ENCODE data around the gene DUSP8. TPM values are rescaled to one million over a fixed set of nuclear protein-coding genes. Genes with fewer than 3 reads are reported as not detected.

The DUSP8 gene
- total and polyA plus RNA-seq, 9 of the 15 experiments (the other 6 are each of a cell fraction or from before 2014, with no cell fraction given), result 0.14 to 2.0 (median 0.86) TPM; not detected in 2

DNA sequence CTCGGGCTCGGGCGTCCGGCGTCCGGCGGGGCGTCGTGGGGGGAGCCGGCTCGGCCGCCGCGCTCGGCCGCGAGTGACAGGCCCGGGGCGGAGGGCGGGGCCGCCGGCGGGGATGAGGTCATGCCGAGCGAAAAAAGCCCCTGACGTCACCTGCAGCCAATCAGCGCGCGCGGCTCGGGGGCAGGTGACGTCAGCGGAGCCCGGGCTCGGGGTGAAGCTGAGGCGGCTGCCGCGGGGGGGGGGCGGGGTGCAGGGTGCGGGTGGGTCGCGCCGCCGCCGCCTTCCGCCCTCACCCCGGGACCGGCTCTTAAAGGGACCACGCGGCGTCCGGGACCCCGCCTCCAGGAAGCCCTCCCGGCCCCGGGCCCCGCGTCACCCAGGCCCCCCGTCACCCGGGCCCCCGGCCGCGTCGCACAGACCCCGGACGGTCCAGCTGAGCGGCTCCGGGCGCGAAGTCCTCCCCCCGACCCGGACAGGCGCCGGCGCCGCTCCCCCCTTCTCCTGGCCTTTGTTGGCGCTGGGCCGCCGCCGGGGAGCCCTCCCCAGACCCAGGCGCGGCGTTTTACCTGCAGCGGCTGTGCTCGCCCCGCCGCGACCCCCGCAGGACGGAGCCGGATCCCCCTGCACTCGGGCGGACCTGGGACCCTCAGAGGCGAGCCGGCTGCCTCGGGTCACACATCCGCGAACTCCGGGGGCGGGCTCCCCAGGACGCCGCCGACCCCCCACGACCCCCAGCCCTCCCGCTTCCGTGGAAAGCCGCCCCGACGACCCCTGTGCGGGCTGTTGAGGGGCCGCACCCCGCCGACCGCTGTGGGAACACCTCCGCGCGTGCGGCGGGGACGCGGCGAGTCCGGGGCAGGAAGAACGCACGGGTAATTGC lies at the start of gene DUSP8 (continued):
- TF ChIP-seq ATF1 (CRISPR knock-in tag; IDR thresholded peaks at IDR 0.05), result peak; percentile 32; the same call in 1 of the 2 replicates
- TF ChIP-seq ATF1 (tag; IDR thresholded peaks at IDR 0.05), result peak; percentile 83
- TF ChIP-seq, protein P1, sequence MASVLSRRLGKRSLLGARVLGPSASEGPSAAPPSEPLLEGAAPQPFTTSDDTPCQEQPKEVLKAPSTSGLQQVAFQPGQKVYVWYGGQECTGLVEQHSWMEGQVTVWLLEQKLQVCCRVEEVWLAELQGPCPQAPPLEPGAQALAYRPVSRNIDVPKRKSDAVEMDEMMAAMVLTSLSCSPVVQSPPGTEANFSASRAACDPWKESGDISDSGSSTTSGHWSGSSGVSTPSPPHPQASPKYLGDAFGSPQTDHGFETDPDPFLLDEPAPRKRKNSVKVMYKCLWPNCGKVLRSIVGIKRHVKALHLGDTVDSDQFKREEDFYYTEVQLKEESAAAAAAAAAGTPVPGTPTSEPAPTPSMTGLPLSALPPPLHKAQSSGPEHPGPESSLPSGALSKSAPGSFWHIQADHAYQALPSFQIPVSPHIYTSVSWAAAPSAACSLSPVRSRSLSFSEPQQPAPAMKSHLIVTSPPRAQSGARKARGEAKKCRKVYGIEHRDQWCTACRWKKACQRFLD (CRISPR knock-in tag; IDR thresholded peaks at IDR 0.05), result peak; percentile 80; the same call in 1 of the 2 replicates
- no peak for TF ChIP-seq IFI16 (CRISPR knock-in tag; IDR thresholded peaks at IDR 0.05)
- 0 out of 2 replicates have a peak, but pooled peaks have one; percentile 12 for TF ChIP-seq NFIC (IDR thresholded peaks at IDR 0.05)
- TF ChIP-seq, protein P2, sequence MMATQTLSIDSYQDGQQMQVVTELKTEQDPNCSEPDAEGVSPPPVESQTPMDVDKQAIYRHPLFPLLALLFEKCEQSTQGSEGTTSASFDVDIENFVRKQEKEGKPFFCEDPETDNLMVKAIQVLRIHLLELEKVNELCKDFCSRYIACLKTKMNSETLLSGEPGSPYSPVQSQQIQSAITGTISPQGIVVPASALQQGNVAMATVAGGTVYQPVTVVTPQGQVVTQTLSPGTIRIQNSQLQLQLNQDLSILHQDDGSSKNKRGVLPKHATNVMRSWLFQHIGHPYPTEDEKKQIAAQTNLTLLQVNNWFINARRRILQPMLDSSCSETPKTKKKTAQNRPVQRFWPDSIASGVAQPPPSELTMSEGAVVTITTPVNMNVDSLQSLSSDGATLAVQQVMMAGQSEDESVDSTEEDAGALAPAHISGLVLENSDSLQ (IDR thresholded peaks at IDR 0.05), result peak; percentile 51
- TF ChIP-seq CAMTA2 (CRISPR knock-in tag; conservative IDR thresholded peaks at IDR 0.05), result no peak
- TF ChIP-seq MAZ (CRISPR knock-in tag; conservative IDR thresholded peaks at IDR 0.05 in 1 of 2, IDR thresholded peaks at IDR 0.05 in 1 of 2), result 0 out of 4 replicates have a peak, but pooled peaks of 1 of the 2 experiments have one; percentile 24
- TF ChIP-seq, protein P3, sequence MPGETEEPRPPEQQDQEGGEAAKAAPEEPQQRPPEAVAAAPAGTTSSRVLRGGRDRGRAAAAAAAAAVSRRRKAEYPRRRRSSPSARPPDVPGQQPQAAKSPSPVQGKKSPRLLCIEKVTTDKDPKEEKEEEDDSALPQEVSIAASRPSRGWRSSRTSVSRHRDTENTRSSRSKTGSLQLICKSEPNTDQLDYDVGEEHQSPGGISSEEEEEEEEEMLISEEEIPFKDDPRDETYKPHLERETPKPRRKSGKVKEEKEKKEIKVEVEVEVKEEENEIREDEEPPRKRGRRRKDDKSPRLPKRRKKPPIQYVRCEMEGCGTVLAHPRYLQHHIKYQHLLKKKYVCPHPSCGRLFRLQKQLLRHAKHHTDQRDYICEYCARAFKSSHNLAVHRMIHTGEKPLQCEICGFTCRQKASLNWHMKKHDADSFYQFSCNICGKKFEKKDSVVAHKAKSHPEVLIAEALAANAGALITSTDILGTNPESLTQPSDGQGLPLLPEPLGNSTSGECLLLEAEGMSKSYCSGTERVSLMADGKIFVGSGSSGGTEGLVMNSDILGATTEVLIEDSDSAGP (CRISPR knock-in tag; IDR thresholded peaks at IDR 0.05), result peak; percentile 82
- TF ChIP-seq ZBTB7A (IDR thresholded peaks at IDR 0.05; ENCODE audit: borderline replicate concordance, control insufficient read depth, low read depth, low read length), result peak; percentile 91
- peak; percentile 95 for TF ChIP-seq MEF2A (IDR thresholded peaks at IDR 0.05; ENCODE audit: control insufficient read depth, low read depth, low read length)
- TF ChIP-seq, protein P4, sequence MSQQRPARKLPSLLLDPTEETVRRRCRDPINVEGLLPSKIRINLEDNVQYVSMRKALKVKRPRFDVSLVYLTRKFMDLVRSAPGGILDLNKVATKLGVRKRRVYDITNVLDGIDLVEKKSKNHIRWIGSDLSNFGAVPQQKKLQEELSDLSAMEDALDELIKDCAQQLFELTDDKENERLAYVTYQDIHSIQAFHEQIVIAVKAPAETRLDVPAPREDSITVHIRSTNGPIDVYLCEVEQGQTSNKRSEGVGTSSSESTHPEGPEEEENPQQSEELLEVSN (IDR thresholded peaks at IDR 0.05; ENCODE audit: borderline replicate concordance in 1 of 2, extremely low read depth in 1 of 2, insufficient read depth in 1 of 2, insufficient read length in 1 of 2, low read depth in 1 of 2, low read length in 1 of 2, poor library complexity in 1 of 2, severe bottlenecking in 1 of 2), result peak in 1 of 2 experiments; percentile 24
- TF ChIP-seq ZKSCAN3 (CRISPR knock-in tag; IDR thresholded peaks at IDR 0.05), result no peak
- peak; percentile 84 for TF ChIP-seq ZFP36 (IDR thresholded peaks at IDR 0.05; ENCODE audit: low read depth, low read length, partially characterized antibody)
- no peak for TF ChIP-seq SETDB1 (IDR thresholded peaks at IDR 0.05; ENCODE audit: low read length)
- TF ChIP-seq, protein P5, sequence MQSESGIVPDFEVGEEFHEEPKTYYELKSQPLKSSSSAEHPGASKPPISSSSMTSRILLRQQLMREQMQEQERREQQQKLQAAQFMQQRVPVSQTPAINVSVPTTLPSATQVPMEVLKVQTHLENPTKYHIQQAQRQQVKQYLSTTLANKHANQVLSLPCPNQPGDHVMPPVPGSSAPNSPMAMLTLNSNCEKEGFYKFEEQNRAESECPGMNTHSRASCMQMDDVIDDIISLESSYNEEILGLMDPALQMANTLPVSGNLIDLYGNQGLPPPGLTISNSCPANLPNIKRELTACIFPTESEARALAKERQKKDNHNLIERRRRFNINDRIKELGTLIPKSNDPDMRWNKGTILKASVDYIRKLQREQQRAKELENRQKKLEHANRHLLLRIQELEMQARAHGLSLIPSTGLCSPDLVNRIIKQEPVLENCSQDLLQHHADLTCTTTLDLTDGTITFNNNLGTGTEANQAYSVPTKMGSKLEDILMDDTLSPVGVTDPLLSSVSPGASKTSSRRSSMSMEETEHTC (IDR thresholded peaks at IDR 0.05), result no peak
- no peak for TF ChIP-seq NR2C2 (CRISPR knock-in tag; IDR thresholded peaks at IDR 0.05)
- peak; percentile 30; the same call in 1 of the 2 replicates for TF ChIP-seq NR2C2 (tag; IDR thresholded peaks at IDR 0.05)
- peak; percentile 89 for TF ChIP-seq CREM (IDR thresholded peaks at IDR 0.05; ENCODE audit: low read depth)
- TF ChIP-seq FOSL1 (tag; conservative IDR thresholded peaks at IDR 0.05), result peak; percentile 57
